ENCODE results near the gene HRH3.
A peak's percentile ranks its signal among the peaks of the same experiment; 100 is the strongest.

The HRH3 gene

GRCh38 chr20:62219992-62220665 lies at the start of gene HRH3:
TSS of gene HRH3 (minus strand) at chr20:62220278. CDS start at chr20:62219970, 308 bp downstream.
- DNase-seq = peak; percentile 44

GRCh38 chr20:62269871-62270270 lies 49.8 kb upstream of the HRH3 start:
- DNase-seq = no peak

DNA sequence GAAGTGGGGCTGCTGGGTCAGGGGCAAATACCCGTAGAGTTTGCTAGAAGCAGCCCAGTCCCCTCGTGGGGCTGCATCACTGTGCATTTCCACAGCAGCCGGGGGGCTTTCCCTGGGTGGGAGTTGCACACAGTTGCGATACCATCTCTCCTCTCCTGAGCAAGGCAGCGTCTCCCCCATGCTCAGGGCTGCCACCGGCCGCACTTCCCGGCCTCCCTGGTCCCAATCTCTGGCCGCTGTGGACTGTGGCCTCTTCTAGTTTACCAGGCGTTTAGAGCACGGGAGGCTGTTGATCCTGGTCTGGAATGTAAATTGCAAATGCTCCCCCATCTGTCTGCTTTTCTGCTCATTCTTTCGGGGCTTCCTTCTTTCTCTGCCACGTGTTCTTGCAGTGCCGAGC lies 49.3 kb upstream of the HRH3 start:
- no peak for DNase-seq

DNA sequence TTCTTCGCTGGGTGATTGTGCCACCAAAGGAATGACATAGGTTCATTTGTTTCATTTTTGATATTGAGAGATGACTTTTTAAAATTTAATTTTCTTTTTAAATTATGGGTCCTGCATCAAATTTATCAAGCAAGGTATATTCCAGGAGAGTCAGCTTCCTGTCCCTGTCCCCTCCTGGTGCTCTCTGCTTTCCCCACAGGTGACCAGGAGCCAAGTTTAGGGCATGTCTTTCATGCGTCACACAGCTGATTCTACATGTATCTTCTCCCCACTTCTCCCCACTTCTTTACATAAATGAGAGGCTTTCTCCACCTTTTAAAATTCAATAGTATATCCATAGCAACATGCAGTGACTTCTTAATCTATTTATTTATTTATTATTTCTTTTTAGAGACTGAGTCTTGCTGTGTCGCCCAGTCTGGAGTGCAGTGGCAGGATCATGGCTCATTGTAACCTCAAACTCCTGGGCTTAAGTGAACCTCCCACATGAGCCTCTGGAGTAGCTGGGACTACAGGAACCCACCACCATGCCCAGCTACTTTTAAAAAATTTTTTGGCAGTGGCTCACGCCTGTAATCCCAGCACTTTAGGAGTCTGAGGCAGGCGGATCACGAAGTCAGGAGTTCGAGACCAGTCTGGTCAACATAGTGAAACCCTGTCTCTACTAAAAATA lies 48.3 kb upstream of the HRH3 start:
- no peak for DNase-seq

GRCh38 chr20:62267543-62267942 lies 47.5 kb upstream of the HRH3 start:
- no peak for DNase-seq

- DNase-seq = no peak
Observed at GRCh38 chr20:62266851-62267250, 46.8 kb upstream of the HRH3 start.

DNA sequence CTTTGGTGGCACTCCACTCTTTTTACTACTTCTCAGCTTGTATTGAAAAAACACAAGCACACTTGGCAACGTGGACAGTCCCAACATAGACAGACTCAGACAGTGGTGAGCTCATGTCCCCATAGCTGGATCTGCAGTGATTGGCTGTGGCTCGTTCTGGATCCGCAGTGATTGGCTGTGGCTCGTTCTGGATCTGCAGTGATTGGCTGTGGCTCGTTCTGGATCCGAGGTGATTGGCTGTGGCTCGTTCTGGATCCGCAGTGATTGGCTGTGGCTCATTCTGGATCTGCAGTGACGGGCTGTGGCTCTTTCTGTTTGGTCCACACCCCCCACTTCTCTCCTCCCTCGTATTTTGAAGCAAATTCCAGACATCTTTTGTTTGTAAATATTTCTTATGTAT lies 46.3 kb upstream of the HRH3 start:
- DNase-seq = no peak

DNA sequence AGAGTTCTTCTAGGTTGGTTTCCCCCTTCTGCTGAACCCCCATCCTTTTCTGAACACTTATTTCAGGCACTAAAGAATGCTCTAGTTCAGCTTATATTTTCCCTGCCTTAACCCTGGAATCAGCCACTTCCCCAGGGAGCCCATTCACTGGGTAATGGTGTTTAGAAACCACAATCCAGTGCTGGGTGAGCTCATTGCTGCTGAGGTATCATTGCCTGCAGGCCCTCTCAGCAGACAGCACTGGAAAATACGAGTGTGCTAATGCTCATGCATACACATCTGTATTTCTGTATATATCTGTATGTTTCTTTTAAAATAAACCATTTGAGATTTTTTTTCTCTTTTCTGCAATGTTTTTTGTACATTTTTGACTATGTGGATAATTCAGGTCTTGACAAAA lies 45.3 kb upstream of the HRH3 start:
- no peak for DNase-seq

GRCh38 chr20:62263396-62263795 lies 43.3 kb upstream of the HRH3 start:
- DNase-seq = no peak

DNA sequence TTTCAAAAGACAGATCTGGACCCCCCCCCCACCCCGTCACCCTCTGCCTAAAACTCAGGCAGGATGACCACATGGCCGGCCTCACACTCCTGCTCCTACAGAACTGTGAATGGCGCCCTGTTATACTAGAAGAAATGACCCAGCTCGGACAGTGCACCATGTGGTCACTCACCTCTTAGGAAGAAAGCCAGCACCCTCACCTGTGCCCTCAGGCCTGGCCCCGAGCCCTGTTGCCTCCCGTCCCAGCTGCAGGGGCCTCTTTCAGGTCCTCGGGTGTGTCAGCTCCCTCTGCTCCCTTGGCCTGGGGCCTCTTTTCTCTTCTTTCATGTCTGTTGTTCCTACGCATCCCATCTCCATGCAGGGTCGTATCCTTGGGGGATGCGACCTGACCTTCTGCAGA lies 42.0 kb upstream of the HRH3 start:
- DNase-seq = no peak

DNA sequence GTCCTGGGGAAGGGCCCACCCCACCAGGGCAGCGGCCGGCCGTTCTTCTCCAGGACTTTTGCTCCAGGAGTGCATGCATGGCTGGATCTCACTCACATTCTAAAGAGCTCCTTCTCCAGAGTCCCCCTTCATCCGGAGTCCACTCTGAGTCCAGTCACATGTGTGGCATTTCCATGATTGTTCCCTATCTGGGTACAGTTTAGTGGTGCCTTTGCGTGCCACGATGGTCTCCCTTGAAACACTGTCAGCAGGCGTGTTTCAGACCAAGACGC lies 39.2 kb upstream of the HRH3 start:
- DNase-seq = no peak

- DNase-seq = no peak
Observed at GRCh38 chr20:62258499-62259293, 38.6 kb upstream of the HRH3 start.

DNA sequence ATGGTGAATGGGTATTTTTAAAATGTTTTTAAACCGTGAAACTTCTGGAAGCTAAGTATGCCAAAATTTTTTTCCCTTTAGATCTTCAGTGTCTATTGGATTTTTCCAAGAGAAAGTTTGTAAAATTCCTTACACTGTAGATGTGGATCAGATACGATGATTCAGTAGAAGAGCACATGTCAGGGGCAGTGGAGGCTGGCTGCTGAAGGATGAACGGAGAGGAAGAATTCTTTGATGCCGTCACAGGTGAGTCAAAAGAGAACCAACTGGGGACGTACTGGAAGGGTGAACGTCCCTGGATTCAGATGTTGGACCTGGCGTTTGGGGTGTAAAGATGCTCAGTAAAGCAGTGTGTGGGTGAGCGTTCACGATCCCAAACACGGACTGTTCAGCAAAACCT lies 35.9 kb upstream of the HRH3 start:
- no peak for DNase-seq

DNA sequence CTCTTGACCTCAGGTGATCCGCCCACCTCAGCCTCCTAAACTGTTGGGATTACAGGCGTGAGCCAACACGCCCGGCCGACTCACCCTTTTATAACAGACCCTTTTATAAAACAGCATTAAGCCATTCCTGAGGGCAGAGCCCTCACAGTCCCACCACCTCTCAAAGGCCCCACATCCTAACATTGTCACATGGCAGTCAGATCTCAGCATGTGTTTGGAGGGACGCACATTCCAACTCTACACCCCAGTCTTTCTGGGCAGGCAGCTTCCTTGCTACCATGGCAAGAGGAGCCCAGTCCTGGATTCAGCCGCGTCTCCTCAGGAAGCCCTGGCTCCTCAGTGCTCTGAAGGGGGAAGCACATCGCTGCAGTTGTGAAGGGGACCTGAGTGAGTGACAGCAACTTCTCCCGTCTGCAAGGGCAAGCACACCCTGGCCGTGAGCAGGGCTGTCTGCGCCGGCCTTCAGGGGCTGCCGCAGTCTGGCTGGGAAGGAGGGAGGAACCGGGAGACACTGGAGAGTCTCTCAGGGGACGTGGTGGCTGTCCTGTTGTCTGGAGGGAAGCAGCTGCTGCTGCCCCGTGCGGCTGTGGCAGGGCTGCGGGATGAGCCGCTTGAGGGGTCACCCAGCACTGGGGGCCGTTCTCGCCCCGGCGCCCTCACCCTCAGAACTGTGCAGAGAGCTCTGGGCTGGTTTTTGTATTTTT lies 34.1 kb upstream of the HRH3 start:
- no peak for DNase-seq

GRCh38 chr20:62253398-62253797 lies 33.3 kb upstream of the HRH3 start:
- DNase-seq = no peak

- no peak for DNase-seq
Observed at GRCh38 chr20:62252342-62252966, 32.4 kb upstream of the HRH3 start.

- no peak for DNase-seq
Observed at GRCh38 chr20:62248890-62249560, 28.9 kb upstream of the HRH3 start.

DNA sequence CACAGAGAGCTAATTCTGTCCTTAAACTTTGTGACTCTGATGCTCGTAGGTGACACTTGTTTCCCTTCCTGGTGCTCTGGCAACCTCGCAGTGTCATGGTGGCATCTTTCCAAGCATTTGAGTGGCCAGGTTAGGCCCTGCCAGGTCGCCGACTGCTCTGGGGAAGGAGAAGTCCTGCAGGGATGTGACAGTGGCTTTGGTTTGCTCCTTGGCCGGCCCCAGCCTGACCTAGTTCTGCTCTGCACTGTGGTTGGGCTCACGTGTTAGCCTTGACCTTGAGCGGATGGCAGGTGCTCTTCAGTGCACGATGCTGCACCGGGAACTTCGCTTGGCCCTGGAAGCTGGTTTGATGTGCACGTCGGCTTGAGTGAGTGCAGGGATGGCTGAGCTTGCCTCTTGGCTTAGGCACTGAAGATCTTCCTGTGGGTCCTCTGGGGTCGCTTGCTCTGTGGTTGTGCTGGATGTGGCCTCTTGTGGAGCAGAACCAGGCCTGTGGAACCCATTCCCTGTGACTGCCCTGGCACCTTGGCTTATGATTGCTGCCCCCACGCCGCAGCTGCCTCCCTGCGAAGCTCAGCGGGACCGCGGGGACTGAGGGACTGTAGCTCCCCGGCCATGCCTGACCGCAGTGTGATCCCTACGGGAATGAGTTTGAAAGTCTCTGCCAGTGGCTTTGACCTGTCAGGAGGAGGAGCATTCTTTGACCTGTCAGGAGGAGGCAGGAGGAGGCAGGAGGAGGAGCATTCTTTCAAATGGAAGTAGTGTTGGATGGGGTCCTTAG lies 27.0 kb upstream of the HRH3 start:
- no peak for DNase-seq

DNA sequence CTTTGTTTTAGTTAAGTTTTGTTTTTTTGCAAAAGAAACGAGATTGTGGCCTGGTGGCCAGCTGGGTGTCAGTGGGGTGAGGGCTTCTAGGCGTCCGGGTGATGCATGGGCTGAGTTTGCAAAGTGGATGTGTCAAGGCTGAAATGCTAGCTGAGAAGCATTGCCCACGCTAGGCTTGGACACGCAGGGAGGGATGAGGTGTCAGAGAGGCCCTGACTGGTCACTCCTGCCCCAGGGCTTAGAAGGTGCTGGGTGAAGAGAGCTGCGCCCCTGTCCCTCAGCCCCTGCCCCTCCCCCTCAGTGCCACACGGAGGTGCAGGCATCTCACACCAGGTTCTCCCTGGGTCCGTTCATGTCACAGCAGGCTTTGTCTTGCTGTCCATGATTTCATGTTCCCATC lies 26.4 kb upstream of the HRH3 start:
- DNase-seq = no peak

DNA sequence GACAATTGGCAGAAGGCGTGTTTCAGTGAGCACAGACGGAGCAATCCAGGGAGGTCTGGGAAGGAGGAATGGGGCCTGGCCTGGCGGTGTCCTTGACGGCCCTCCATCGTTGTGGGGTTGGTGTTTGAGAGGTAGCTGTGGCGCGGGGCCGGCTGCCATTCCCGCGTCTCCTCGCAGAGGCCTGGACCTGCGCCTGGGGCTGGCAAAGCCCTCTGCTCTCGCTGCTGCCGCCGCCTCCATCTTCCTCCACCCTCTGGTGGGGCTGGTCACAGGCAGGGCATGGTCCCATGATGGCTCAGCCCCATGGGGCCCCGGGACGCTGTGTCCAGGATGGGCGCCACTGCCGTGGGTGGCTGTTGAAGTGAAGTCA lies 25.8 kb upstream of the HRH3 start:
- no peak for DNase-seq

DNA sequence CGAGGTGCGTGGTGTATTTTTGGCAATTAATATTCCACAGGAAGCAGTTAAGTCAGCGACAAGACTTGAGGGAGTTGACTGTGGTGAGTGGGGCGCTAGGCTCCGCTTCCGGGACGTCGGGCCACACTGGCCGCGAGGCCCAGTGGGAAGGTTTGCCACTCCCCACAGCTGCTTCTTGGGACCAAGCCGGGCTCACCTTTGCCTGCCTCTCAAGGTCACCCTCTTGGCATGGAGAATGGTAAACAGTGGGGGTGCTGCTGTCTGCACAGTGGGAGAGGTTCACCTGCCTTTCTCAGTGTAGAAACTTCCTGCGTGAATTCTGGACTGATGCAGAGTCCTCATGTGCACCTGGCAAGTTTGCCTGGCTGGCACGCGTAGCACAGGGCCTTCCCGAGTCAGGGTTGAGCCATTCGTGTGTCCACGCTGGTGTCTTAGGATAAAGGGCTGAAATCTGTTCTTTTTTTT lies 24.6 kb upstream of the HRH3 start:
- no peak for DNase-seq
